Ectodermal cell (in vitro differentiated cells): ENCODE results near the gene RECQL5.
"Not testable (repeated sequence)": the region's sequence is repeated elsewhere in the genome, so short reads cannot be mapped to it uniquely, and the experiment has no call there.

ENCODE experiments used
- H3K27ac ChIP-seq: 2 replicates; pipeline ENCODE4 v1.7.0; 2013; ENCODE audit warnings: mild to moderate bottlenecking, low read depth, low read length; ENCODE audit not compliant: insufficient read depth, poor library complexity, severe bottlenecking
- H3K27me3 ChIP-seq: 2 replicates; pipeline ENCODE4 v1.7.0; 2013; ENCODE audit warnings: mild to moderate bottlenecking, low read length; ENCODE audit not compliant: insufficient read depth, control insufficient read depth, poor library complexity, severe bottlenecking
- H3K36me3 ChIP-seq: one replicate; pipeline ENCODE4 v1.7.0; 2013; ENCODE audit warnings: low read length; ENCODE audit not compliant: control insufficient read depth, insufficient read depth
- H3K4me1 ChIP-seq: one replicate; pipeline ENCODE4 v1.7.0; 2013; ENCODE audit warnings: low read length; ENCODE audit not compliant: control insufficient read depth, insufficient read depth
- H3K4me3 ChIP-seq: 2 replicates; pipeline ENCODE4 v1.7.0; 2013; ENCODE audit warnings: low read depth, low read length, control low read depth; ENCODE audit not compliant: insufficient read depth
- H3K9me3 ChIP-seq: 2 replicates; pipeline ENCODE4 v1.7.0; 2013; ENCODE audit warnings: mild to moderate bottlenecking, low read length, moderate library complexity; ENCODE audit not compliant: control insufficient read depth
- WGBS, 2 experiments: methylation state at CpG; one replicate each; pipeline ENCODE4 v1.1.7; 2013; ENCODE audit warnings: missing lambda C conversion rate in 2 of 2; 5-methylcytosine and 5-hydroxymethylcytosine counted together

Gene RECQL5

GRCh38 chr17:75641343-75641742 is 25.6 kb downstream of the RECQL5 start:
- H3K4me1 ChIP-seq = peaks cover 6% of the 10 kb centered on the region

DNA sequence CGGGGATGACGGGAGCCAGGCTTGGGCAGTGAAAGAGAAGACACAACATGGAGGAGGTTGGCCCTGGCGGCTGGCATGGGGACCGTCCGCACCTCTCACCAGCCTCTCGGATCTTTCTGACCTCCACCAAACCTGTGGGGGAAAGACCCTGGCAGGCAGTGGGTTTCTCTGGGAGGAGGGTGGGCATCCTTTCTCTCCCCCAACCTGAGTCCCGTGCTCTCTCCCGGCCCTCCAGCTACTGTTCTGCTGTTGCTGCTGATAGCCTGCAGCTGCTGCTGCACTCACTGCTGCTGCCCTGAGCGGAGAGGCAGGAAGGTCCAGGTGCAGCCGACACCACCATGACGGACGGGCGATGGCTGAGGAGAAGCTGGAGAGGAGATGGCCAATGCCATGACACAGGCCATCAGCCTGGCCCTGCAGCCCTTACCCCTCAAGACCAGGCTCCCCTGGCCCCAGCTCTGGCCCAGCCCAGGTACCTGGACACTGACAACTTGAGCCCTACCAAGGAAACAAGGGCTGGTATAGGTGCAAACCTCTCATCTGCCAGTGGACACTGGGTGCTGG is 26.3 kb downstream of the RECQL5 start:
- Histone ChIP-seq H3K4me1 (peaks cover 11% of the 10 kb centered on the region), H3K27me3 (no peaks in the 10 kb centered on the region), H3K4me3 (no peak overlapping the region), H3K27ac (no peak overlapping the region), H3K9me3 (no peaks in the 10 kb centered on the region), H3K36me3 (no peaks in the 10 kb centered on the region)
- WGBS, 2 experiments = 94 to 98% methylated on average over 13 of the region's 13 CpGs

More at GRCh38 chr17:75641343-75641742, 25.6 kb downstream of the RECQL5 start:
- Histone ChIP-seq H3K27ac (no peak overlapping the region), H3K36me3 (no peaks in the 10 kb centered on the region), H3K27me3 (no peaks in the 10 kb centered on the region), H3K4me3 (no peak overlapping the region), H3K9me3 (no peaks in the 10 kb centered on the region)
- 95% methylated on average over 9 of the region's 9 CpGs for WGBS, 2 experiments

- Histone ChIP-seq H3K27ac (no peak overlapping the region), H3K36me3 (no peaks in the 10 kb centered on the region), H3K4me3 (no peak overlapping the region), H3K4me1 (peaks cover 17% of the 10 kb centered on the region), H3K27me3 (no peaks in the 10 kb centered on the region), H3K9me3 (no peaks in the 10 kb centered on the region)
- WGBS, 2 experiments = 94% methylated on average over 30 of the region's 30 CpGs
These were observed 27.0 kb downstream of the RECQL5 start for GRCh38 chr17:75639771-75640555.

DNA sequence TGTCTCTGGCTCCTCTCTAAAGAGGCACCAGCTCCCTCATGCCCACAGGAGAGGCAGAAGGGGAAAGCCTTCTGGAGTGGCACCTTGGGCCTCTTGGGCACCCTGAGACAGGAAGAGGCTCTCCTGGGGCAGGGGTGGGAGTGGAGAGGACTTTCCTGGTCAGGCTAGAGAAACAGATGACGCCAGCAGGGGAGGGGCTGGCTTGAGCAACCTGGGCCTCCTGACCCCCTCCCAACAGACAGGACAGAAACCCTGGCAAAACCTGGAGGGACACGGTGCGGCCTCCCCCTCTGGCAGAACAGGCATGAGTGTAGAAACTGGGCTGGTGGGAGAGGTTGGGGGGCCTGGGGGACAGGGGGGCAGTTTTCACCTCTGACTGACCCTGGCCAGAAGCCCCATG is 27.6 kb downstream of the RECQL5 start:
- Histone ChIP-seq H3K9me3 (no peaks in the 10 kb centered on the region), H3K27ac (no peak overlapping the region), H3K4me3 (no peak overlapping the region), H3K4me1 (peaks cover 24% of the 10 kb centered on the region), H3K27me3 (no peaks in the 10 kb centered on the region), H3K36me3 (no peaks in the 10 kb centered on the region)
- WGBS, 2 experiments = 96 to 97% methylated on average over 3 of the region's 3 CpGs

DNA sequence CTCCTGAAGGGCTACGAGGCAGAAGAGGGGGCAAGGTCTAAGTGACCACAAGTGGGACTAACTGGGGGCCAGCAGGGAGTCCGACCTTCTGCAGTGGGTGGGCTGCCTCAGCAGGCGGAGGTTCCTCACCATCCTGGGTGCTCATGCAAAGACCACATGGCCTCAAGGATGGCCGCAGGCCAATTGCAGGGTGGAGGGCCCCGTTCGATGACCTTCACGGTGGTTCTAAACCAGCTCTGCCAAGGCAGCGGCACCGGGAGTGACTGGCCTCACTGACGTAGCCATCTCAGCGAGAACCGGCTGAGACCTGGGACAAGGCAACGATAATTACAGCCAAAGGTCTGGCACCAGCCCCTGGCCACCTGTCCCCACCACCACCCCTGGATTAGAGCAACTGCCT is 28.1 kb downstream of the RECQL5 start:
- no peaks in the 10 kb centered on the region for H3K27me3 ChIP-seq
- no peaks in the 10 kb centered on the region for H3K9me3 ChIP-seq
- 95 to 97% methylated on average over 13 of the region's 13 CpGs for WGBS, 2 experiments
- no peak overlapping the region for H3K4me3 ChIP-seq
- peaks cover 28% of the 10 kb centered on the region for H3K4me1 ChIP-seq
- H3K36me3 ChIP-seq = no peaks in the 10 kb centered on the region
- H3K27ac ChIP-seq = no peak overlapping the region

GRCh38 chr17:75638039-75638438 is 28.9 kb downstream of the RECQL5 start:
- peaks cover 32% of the 10 kb centered on the region for H3K4me1 ChIP-seq
- not testable (repeated sequence) for H3K4me3 ChIP-seq, H3K36me3 ChIP-seq, H3K9me3 ChIP-seq, H3K27ac ChIP-seq, H3K27me3 ChIP-seq
- 86 to 96% methylated on average over 12 of the region's 12 CpGs for WGBS, 2 experiments

- 93% methylated on average over 7 of the region's 7 CpGs for WGBS, 2 experiments
- Histone ChIP-seq H3K9me3 (no peaks in the 10 kb centered on the region), H3K27me3 (no peaks in the 10 kb centered on the region), H3K4me1 (peaks cover 35% of the 10 kb centered on the region), H3K4me3 (no peak overlapping the region), H3K27ac (no peak overlapping the region), H3K36me3 (no peaks in the 10 kb centered on the region)
These were observed 29.4 kb downstream of the RECQL5 start for GRCh38 chr17:75637551-75637950.

DNA sequence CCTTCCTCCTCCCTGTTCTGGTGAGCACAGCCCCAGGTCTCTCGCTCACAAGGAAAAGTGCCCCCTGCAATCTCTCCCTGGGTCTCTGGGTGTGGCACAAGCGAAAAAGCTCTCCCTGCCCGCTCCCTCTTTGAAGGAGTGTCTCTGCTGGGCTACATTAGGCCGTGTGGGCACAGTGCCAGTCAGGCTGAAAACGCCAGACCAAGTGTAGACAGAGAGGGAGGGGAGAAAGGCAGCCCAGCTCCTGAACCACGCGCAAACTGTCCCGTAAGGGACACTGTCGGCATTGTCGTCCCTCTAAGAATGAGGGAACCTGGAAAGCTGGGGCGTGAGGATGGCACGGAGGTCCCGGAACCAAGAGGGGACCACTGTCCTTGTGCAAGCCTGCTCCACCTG is 29.8 kb downstream of the RECQL5 start:
- H3K4me3 ChIP-seq = no peak overlapping the region
- H3K27ac ChIP-seq = no peak overlapping the region
- no peaks in the 10 kb centered on the region for H3K36me3 ChIP-seq
- H3K4me1 ChIP-seq = peaks cover 38% of the 10 kb centered on the region
- 93 to 94% methylated on average over 13 of the region's 13 CpGs for WGBS, 2 experiments
- H3K9me3 ChIP-seq = no peaks in the 10 kb centered on the region
- H3K27me3 ChIP-seq = no peaks in the 10 kb centered on the region

GRCh38 chr17:75636381-75637142 is 30.4 kb downstream of the RECQL5 start:
- 90% methylated on average over 19 of the region's 19 CpGs for WGBS, 2 experiments
- peaks cover 38% of the 10 kb centered on the region for H3K4me1 ChIP-seq
- H3K9me3 ChIP-seq = no peaks in the 10 kb centered on the region
- no peaks in the 10 kb centered on the region for H3K27me3 ChIP-seq
- H3K27ac ChIP-seq = no peak overlapping the region
- H3K36me3 ChIP-seq = no peaks in the 10 kb centered on the region
- H3K4me3 ChIP-seq = no peak overlapping the region

DNA sequence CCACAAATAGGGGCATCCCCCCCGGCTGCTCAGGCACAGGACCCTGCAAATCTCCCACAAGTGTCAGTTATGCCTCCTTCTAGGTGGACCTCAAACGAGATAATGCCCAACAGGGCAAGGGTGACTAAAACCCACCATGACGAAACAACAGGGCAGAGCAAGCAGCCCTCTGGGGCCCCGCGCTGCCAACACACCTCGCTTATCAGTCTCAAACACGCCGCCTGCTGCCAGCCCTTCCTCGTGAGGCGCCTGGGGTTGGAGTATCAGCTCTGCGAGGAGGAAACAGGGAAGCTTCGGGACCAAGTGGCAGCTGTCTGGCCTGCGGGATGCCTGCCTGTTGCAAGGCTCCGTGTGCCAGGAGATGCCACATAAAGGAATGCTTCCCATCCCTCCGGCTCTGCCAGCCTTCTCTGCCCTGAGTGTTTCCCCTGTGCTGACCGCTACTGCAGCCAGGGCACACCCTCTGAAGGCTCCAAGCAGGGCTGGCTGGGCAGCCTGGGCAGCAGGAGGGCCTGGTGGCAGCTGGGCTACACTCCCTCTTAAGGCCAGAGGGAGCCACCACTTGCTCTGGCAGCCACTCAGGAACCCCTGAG is 31.2 kb downstream of the RECQL5 start:
- Histone ChIP-seq H3K4me3 (no peak overlapping the region), H3K4me1 (peaks cover 38% of the 10 kb centered on the region), H3K27me3 (no peaks in the 10 kb centered on the region), H3K9me3 (no peaks in the 10 kb centered on the region), H3K27ac (no peak overlapping the region), H3K36me3 (no peaks in the 10 kb centered on the region)
- 92 to 93% methylated on average over 16 of the region's 16 CpGs for WGBS, 2 experiments
